HG03066 (cell line): Measurements from ENCODE around the gene ATE1.

Source experiments
- ATAC-seq: cut with Tn5 transposase; IDR thresholded peaks from one replicate; pipeline ENCODE4 v1.9.1; 2021; ENCODE audit warnings: low read depth; ENCODE audit not compliant: unreplicated experiment

The ATE1 gene

DNA sequence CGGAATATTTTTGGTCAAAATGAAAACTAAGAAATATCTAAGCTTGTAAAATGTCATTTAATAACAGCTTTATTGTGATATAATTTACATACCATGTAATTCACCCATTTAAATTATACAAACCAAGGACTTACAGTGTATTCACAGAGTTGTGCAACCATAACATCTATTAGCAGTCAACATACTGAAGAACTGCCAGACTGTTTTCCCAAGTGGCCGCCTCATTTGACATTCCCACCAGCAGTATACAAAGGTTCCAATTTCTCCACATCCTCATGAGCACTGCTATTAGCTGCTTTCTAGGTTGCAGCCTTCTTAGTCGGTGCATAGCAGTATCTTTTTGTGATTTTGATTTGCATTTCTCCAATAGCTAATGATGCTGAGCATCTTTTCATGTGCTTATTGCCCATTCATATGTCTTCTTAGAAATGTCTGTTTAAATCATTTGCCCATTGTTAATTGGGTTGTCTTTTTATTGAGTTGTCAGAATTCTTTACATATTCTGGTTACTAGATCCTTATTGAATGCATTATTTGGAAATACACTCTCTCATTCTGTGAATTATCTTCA is 176.6 kb downstream of the ATE1 start:
- ATAC-seq = no peak

- ATAC-seq = no peak
Observed at GRCh38 chr10:121747163-121747775, 180.6 kb downstream of the ATE1 start.

DNA sequence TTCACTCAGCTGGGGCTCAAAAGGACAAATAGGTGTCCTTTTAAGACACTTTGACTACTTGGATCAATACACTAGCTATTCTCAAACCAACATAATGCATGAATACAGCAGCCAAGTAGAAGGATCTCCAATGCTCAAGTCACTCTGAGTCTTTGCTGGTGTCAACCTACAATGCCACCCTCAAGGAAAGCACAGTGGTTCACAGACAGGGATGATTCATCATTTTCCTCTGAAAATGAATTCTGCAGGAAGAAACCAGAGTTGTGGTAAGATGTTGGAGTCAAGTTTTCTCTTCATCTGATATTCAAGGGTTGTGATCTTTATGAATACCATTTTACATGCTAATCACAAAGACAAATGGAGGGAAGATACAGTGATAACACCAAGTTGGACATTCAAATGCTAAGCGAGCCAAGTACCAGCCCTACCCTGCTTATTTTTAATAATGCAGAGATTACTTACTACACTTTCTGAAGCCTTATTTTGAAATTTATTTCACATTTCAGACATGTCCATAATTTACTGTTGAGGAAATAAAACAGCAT is 186.5 kb downstream of the ATE1 start:
- ATAC-seq = no peak

GRCh38 chr10:121740069-121740468 is 187.8 kb downstream of the ATE1 start:
- ATAC-seq = no peak

DNA sequence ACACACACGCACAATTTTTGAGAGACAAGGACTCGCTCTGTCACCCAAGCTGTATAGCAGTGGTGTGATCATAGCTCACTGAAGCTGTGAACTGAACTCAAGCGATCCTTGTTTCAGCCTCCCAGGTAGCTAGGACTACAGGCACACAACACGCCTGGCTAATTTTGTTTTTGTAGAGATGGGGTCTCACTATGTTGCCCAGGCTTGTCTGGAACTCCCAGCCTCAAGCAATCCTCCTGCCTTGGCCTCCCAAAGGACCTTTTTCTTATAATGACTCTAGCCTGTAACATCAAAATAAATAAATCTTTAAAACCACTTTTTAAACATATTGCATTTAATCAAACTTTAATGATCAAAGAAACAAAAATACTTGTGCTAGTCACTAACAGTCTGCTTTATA is 188.7 kb downstream of the ATE1 start:
- no peak for ATAC-seq

DNA sequence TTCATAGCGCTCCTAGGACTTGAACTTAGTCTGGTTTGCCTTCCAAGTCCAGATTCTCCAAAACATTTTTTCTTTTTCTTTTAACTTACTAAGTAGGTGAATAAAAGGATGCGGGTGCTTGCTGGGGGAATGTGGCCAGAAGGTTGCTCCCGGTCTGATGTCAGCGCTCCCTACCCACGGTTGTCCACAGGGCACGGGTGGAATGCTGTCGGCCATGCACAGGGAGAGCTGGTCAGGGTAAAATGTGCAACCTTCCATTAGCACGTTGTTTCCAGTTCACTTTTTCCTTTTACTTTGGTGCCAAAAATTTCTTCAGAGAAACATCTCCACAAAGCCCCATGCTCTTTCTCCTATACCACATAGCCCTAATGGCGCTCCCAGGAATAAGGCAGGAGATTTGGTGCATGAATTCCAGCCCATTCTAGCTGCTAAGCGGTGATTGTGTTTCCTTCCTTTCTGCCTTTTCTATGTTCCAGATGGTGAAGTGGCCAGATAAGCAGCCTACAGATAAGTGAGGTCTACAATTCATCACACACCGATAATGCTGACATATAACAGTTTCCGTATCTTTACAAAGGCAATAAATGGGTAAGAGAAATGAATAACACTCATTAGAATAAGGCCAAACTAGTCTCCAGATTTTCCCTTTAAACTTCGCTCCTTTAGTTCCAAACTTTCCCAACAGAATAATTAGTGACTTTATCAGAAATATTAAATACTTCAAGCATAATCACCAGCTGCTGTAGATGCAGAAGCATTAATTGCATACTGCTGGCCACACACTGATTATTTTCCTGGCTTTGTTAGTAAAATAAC is 191.3 kb downstream of the ATE1 start:
- no peak for ATAC-seq

GRCh38 chr10:121735263-121735662 is 192.6 kb downstream of the ATE1 start:
- ATAC-seq = no peak

- ATAC-seq = no peak
Observed at GRCh38 chr10:121734589-121735045, 193.2 kb downstream of the ATE1 start.

DNA sequence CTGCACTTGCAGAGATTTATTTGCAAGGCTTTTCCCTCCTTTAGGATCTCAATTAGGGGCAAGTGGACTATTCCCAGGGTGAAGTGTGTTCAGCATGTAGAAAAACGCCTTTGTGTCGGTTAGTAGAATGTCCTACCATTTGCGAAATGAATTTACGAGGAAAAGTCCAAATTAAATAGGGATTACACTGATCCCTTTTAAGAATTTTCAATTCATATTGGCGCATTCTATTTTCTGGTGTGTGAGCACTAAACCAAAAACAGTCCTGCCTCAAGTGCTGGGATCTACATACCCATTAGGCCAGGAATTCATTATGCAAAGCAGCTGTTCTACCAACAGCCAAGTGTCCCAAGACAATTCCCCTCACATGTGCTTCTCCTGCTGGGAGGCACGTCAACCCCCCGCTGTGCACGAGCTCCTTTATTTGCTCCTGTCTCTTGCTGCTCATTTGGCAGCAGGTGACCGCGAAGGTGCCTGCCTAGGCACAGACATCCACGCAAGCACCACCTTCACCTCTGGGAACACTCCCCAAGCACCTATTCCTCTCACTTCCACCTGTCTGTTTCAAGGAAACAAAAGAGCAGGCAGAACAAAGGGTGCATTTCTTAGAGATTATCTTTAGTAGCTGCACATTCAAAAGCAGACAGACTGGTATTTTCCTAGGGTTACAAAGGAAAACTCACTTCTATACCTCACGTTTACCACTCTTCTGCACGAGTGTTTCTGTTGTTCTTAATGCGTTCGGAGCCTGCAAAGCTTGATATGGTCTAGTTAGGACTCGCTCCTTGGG is 195.0 kb downstream of the ATE1 start:
- ATAC-seq = no peak

DNA sequence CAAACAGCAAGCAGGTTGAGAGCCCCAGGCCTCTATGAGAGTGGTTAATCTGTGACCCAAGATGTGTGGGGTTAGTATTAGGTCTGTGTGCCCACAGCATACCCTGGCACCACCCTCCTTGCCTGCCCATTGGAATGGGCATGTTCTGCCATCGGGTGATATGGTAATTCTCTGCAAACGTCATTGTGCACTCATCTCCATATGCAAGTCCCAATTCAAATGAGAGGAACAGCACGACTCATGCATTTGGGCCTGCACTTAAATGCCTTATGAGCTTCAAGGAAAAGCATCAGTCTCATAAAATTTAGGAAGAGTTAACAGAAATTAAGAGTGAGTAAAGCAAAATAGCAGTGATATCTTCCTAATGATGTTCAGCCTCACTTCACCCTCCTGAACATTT is 195.7 kb downstream of the ATE1 start:
- no peak for ATAC-seq

DNA sequence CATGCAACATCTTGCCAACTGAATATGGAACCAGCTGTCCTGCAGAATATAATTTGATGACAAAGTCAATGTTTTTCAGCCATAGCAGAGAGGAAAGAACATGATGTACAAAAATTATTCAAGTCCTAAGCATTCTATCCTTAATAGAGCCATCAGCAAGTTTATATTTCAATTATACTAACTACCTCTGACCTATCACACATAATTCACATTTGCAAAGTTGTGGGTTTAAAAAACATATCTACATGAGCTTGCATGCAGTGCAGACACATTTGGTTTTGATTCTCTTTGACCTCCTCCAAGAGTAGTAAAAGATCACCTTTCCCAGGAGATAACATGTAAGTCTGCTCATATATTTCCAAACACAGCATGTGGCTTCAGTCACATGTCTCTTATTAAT is 203.5 kb downstream of the ATE1 start:
- no peak for ATAC-seq

DNA sequence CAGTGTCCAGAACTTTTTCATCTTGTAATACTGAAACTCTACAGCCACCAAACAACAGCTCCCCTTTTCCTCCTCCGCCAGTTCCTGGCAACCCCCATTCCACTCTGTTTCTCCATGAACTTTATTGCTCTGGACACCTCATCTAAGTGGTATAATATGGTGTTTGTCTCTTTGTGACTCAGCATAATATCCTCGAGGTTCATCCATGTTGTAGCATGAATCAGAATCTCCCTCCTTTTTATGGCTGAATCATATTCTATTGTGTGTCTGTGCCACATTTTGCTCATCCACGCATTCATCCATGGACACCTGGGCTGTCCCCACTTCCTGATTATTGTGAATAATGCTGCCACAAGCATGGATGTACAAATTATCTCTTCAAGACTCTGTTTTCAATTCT is 205.2 kb downstream of the ATE1 start:
- no peak for ATAC-seq

GRCh38 chr10:121721257-121721656 is 206.6 kb downstream of the ATE1 start:
- ATAC-seq = no peak

- ATAC-seq = no peak
Observed at GRCh38 chr10:121715969-121716368, 211.9 kb downstream of the ATE1 start.

- no peak for ATAC-seq
Observed at GRCh38 chr10:121715076-121715475, 212.8 kb downstream of the ATE1 start.

DNA sequence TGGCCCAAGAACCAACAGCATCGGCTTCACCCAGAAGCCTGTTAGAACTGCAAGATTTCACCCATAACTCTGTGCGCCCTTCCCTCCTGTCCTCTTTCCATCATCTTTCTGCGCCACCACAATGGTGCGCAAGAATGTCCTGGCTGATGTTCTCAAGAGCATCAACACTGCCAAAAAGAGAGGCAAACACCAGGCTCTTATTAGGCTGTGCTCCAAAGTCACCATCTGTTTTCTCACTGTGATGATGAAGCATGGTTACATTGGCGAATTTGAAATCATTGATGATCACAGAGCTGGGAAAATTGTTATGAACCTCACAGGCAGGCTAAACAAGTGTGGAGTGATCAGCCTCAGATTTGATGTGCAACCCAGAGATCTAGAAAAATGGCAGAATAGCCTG is 214.3 kb downstream of the ATE1 start:
- ATAC-seq = no peak

DNA sequence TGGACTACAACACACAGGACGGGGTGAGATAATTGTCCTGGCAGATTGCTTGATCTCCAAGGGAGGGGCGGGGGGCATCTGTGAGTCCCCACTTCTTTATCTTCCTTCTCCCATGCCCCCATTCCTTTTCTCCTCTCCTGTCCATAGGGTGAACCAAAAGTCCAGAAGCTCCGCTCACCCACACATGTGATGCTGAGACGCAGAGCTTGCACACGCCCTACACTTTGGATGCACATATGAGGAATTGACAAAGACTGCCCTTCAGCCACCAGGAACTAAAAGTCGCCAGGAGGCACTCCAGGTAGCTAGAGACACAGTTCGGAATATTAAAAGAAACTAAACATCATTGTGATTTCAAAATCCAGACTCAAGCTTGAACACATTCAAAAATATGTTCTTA is 216.9 kb downstream of the ATE1 start:
- ATAC-seq = no peak

DNA sequence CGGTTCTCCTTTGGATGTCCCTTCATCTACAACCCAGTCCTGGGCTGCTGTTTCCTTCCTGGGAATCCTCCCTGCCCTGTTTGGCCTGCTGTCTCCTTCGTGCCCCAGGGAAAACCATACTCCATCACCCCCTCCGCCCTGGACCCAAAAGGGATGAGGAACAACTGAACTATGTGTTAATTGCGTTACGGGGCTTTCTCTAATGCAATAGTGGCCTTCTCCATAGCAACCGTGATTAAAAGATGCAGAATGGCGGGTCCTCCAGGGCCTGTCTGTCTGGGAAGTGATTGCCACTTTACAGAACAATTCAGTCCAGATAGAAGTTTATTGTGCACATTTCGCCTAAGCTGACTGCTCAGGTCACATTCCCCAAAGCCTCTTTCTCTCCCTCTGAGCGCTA is 217.6 kb downstream of the ATE1 start:
- no peak for ATAC-seq

GRCh38 chr10:121709675-121710073 is 218.2 kb downstream of the ATE1 start:
- no peak for ATAC-seq

DNA sequence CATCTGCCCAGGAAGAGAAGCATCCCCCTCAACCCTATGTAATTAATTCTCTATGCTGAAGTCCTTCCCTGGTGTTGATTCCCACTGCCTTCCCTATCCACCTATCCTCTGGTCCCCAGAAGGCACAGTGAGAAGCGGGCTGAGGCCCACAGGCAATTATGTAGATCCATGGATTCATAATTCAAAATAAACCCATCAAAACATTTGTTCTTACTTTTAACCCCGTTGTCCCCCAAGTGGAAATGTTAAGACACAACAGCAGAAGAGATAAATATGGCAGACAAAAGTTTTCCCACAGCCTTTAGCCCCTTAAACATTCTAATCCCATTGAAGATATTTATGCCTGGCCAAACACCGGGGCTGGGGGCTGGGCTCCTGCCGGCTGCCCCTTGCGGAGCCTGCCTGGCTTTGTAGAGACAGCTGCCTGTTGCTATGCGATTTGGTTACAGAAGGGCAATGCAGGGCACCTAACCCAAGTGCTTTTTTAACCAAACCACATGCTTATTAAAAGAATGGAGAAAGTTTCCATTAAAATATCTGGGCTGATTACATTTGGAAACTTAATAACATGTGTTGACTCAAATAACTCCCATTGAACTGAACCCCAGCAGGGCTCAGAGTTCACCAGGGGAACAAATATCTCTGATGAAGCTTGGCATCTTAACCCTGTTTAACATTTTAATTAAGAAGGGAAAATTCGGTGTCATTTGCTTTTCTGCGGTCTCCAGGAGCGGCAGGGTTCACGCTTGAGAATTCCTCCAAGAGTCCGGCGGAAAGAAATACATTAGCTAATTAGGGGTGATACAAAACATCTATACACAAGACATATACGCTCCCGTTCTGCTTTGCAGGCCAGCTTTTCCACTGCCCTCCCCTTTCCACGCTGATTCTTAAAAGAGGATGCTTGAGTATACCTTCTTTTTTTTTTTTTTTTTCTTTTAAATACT is 218.8 kb downstream of the ATE1 start:
- ATAC-seq = no peak
